ENCODE data around the gene RIPOR3.
"Not testable (repeated sequence)": the region's sequence is repeated elsewhere in the genome, so short reads cannot be mapped to it uniquely, and the experiment has no call there.

Gene RIPOR3

DNA sequence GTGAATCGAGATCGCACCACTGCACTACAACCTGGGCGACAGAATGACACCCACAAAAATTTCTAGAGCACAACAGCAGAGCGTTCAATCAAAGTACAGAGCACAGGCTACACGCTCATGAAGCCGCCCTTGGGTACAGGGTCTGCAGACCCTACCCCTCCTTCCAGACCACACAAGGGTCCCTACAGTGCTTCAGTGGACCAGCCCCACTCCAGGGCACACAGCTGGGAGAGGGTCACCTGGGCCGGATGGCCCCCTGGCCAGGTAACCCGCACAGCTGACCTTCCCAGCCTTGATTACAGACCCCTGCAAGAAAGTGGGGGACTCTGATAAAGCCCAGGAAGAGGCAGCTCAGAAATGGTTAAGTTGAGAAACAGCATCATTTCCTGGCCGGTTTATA, 63.6 kb downstream of the RIPOR3 start:
- no peaks in the 10 kb centered on the region for H3K36me3 ChIP-seq (ENCODE audit: control insufficient read depth, insufficient read depth, low read length)
- H3K9ac ChIP-seq (ENCODE audit: low read length): no peak overlapping the region

DNA sequence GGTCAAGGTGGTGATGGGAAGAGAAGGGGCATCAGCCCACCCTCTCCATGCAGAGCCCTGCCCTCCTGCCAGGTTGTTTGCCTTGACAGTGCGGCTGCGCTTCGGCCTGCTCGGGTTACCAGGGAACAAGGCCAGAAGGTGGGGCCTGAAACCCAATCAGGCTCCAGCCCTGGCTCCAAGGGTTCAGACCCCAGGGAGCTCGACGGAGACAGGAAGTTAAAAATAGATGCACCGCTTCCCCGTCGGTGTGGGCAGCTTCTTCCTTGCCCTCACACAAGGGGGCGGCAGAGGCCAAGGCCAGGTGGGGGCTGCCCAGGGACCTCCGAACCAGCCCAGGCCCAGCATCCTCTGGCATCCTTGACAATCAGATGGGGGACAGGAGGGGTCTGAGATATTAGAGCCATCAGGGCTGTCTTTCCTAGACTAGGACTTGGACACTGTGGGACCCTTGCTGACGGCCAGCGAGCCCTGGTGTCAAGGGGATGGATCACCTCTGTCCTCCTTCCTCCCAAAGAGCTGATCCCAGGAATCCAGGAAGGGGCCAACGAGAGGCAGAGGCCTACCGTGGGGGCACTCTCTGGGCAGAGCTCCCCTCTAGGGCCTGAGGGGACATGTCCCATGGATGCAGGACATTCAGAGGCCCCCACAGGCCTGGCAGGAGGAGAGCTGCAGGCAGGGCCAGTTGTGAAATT, 65.2 kb downstream of the RIPOR3 start:
- Histone ChIP-seq H3K27me3 (ENCODE audit: control insufficient read depth, insufficient read depth, low read length) (no peaks in the 10 kb centered on the region), H3K36me3 (ENCODE audit: control insufficient read depth, insufficient read depth, low read length) (no peaks in the 10 kb centered on the region), H3K4me1 (ENCODE audit: control insufficient read depth, insufficient read depth, low read length) (peaks cover 6% of the 10 kb centered on the region), H3K4me3 (ENCODE audit: low read length) (no peak overlapping the region), H3K9ac (ENCODE audit: low read length) (no peak overlapping the region), H3K9me3 (ENCODE audit: control insufficient read depth, low read length) (no peaks in the 10 kb centered on the region)

More for the DNA sequence above, 63.6 kb downstream of the RIPOR3 start:
- Histone ChIP-seq H3K4me3 (ENCODE audit: low read length) (no peak overlapping the region), H3K9me3 (ENCODE audit: control insufficient read depth, low read length) (no peaks in the 10 kb centered on the region), H3K4me1 (ENCODE audit: control insufficient read depth, insufficient read depth, low read length) (peaks cover 6% of the 10 kb centered on the region), H3K27me3 (ENCODE audit: control insufficient read depth, insufficient read depth, low read length) (no peaks in the 10 kb centered on the region)

DNA sequence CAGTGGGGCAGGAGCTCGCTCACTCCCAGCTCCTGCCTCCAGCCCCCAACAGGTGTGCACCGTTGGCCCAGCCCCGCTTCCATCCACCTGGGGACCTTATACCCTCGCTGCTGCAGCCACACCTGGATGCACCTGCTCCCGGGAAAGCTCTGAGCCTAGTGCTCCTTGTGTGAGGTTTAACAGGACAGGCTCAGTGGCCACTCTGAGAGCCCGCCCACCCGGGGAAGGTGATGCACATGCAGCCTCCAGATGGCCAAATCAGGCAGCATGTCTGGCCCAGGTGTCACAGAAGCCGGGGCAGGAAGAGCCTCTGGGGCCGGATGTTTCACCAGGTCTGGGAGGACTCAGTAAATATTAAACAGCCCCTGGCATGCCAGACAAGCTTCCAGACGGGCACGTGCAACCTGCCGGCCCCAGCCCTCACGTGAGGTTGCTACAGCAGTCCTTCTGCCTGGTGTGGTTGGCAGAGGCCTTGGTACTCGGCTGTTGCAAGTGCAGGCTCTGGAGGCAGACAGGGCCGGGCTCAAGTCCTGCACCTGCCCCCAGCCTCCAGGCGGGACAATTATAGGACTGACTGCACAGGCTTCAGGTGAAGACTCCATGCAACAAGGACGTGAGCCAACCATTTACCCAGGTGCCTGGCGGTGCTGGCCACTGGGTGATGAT, 66.9 kb downstream of the RIPOR3 start:
- Histone ChIP-seq H3K9ac (ENCODE audit: low read length) (no peak overlapping the region), H3K9me3 (ENCODE audit: control insufficient read depth, low read length) (no peaks in the 10 kb centered on the region), H3K4me3 (ENCODE audit: low read length) (no peak overlapping the region), H3K36me3 (ENCODE audit: control insufficient read depth, insufficient read depth, low read length) (no peaks in the 10 kb centered on the region), H3K27me3 (ENCODE audit: control insufficient read depth, insufficient read depth, low read length) (no peaks in the 10 kb centered on the region), H3K4me1 (ENCODE audit: control insufficient read depth, insufficient read depth, low read length) (peaks cover 6% of the 10 kb centered on the region)

DNA sequence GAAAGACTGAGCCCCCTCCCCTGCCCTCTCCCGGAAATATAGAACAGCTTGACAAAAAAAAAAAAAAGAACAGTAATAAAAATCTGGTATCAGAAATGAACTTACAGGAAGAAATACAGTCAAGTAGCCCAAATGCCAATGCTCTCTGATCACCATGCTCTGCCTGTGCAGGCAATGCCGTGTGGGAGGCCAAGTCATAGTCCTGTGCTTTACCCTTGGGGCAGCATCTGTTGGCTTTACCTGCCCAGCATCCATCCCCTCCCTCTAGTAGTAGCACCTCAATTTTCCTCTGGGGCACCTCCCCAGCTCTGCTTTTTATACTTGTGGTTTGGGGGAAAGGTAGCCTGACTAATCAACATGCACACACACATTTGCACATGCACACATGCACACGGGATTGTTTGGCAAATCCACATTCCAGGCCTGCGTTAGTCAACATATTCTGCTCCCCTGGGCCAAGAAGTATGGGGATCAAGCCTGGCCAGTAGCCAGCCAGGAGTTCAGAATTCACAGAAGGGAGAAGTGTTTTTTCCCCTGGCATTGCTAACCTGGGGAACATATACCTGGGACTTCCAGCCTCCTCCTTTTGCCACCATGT, 70.2 kb downstream of the RIPOR3 start:
- Histone ChIP-seq H3K4me1 (ENCODE audit: control insufficient read depth, insufficient read depth, low read length) (peaks cover 4% of the 10 kb centered on the region), H3K36me3 (ENCODE audit: control insufficient read depth, insufficient read depth, low read length) (no peaks in the 10 kb centered on the region), H3K9ac (ENCODE audit: low read length) (no peak overlapping the region), H3K9me3 (ENCODE audit: control insufficient read depth, low read length) (no peaks in the 10 kb centered on the region), H3K4me3 (ENCODE audit: low read length) (no peak overlapping the region), H3K27me3 (ENCODE audit: control insufficient read depth, insufficient read depth, low read length) (no peaks in the 10 kb centered on the region)

DNA sequence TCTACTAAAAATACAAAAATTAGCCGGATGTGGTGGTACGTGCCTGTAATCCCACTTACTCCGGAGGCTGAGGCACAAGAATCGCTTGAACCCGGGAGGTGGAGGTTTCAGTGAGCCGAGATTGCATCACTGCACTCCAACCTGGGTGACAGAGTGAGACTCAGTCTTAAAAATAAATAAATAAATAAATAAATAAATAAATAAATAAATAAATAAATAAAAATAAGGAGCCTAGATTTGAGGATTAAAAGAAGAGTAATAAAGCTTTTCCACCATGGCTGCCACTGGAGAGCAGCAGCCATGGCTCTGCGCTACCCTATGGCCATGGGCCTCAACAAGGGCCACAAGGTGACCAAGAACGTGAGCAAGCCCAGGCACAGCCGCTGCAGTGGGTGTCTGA, 70.9 kb downstream of the RIPOR3 start:
- not testable (repeated sequence) for H3K9me3 ChIP-seq (ENCODE audit: control insufficient read depth, low read length); H3K36me3 ChIP-seq (ENCODE audit: control insufficient read depth, insufficient read depth, low read length); H3K4me3 ChIP-seq (ENCODE audit: low read length); H3K4me1 ChIP-seq (ENCODE audit: control insufficient read depth, insufficient read depth, low read length); H3K27me3 ChIP-seq (ENCODE audit: control insufficient read depth, insufficient read depth, low read length); H3K9ac ChIP-seq (ENCODE audit: low read length)

DNA sequence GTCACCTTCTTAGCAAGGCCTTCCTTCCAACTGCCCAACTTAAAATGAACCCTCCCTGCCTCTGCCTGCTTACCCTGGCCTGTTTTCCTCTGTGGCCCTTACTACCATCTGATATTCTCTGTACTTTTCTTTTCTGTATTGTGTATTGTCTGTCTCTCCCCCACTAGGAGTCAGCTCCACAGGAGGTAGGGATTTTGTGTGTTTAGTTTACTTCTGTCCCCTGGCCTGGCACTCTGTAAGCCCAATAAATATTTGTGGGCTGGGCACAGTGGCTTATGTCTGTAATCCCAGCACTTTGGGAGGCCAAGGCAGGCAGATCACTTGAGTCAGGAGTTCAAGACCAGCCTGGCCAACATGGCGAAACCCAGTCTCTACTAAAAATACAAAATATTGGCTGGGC, 72.8 kb downstream of the RIPOR3 start:
- Histone ChIP-seq H3K4me1 (ENCODE audit: control insufficient read depth, insufficient read depth, low read length) (no peaks in the 10 kb centered on the region), H3K9me3 (ENCODE audit: control insufficient read depth, low read length) (no peaks in the 10 kb centered on the region), H3K9ac (ENCODE audit: low read length) (no peak overlapping the region), H3K27me3 (ENCODE audit: control insufficient read depth, insufficient read depth, low read length) (no peaks in the 10 kb centered on the region), H3K4me3 (ENCODE audit: low read length) (no peak overlapping the region), H3K36me3 (ENCODE audit: control insufficient read depth, insufficient read depth, low read length) (no peaks in the 10 kb centered on the region)

DNA sequence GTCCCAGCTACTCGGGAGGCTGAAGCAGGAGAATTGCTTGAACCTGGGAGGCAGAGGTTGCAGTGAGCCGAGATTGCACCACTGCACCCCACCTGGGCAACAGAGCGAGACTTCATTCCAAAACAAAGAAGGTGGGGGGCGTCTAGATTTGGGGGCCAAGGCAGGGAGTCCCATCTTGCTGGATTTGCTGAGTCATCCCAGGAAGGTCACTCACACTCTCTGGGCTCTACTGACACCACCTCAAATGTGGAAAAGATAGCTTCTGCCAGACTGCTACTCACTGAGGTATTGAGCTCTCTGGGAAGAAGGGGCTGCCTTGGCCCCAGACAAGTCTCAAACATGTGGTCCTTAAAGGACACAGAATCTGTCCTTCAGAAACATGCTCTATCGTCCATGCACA, 74.3 kb downstream of the RIPOR3 start:
- Histone ChIP-seq H3K9me3 (ENCODE audit: control insufficient read depth, low read length) (no peaks in the 10 kb centered on the region), H3K36me3 (ENCODE audit: control insufficient read depth, insufficient read depth, low read length) (no peaks in the 10 kb centered on the region), H3K9ac (ENCODE audit: low read length) (no peak overlapping the region), H3K27me3 (ENCODE audit: control insufficient read depth, insufficient read depth, low read length) (no peaks in the 10 kb centered on the region), H3K4me1 (ENCODE audit: control insufficient read depth, insufficient read depth, low read length) (no peaks in the 10 kb centered on the region), H3K4me3 (ENCODE audit: low read length) (no peak overlapping the region)

DNA sequence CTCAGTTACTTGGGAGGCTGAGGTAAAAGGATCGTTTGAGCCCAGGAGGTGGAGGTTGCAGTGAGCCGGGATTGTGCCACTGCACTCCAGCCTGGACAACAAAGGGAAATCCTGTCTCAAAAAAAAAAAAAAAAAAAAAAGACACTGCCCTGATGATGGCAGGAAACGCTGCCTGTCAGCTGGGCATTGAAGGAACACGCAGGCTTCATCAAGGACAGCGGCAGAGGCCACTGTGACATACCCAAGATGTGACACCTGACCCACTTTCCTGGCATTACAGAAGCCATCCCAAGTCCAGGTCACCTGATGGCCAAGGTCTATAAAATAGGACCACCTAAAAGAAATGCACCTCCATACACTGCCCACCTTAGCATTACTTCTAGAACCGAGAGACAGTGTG, 75.9 kb downstream of the RIPOR3 start:
- H3K9ac ChIP-seq (ENCODE audit: low read length): no peak overlapping the region
- no peaks in the 10 kb centered on the region for H3K36me3 ChIP-seq (ENCODE audit: control insufficient read depth, insufficient read depth, low read length)
- no peaks in the 10 kb centered on the region for H3K4me1 ChIP-seq (ENCODE audit: control insufficient read depth, insufficient read depth, low read length)
- H3K9me3 ChIP-seq (ENCODE audit: control insufficient read depth, low read length): no peaks in the 10 kb centered on the region
- H3K4me3 ChIP-seq (ENCODE audit: low read length): no peak overlapping the region
- no peaks in the 10 kb centered on the region for H3K27me3 ChIP-seq (ENCODE audit: control insufficient read depth, insufficient read depth, low read length)

DNA sequence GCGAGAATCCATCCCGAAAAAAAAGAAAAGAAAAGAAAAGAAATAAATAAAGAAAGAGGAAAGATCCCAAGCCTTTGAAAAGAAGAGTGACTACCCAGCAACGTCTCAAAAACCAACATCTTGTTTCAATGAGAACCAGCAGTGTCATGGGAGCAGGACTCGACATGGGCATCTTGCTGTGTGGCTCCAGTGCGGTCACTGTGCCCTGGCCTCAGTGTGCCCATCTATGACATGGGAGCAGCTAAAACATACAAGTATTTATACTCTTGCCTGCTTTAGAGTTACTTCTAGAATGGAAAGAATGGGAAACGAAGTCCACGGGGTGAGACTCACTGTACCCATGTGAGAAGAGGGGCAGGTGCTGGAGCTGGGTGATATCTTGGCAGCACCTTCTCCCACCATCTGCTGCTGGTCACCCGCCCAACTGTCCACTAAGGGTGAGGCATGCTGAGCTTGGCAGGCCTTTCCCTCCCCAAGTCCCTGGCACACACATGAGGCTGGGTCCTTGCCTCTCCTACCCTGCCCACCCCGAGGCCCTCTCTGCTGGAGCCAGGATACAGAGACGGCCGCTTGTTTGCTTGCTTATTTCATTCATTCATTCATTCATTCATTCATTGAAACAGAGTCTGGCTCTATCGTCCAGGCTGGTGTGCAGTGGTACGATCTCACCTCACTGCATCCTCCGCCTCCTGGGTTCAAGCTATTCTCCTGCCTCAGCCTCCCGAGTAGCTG, 77.7 kb downstream of the RIPOR3 start:
- Histone ChIP-seq H3K4me3 (ENCODE audit: low read length) (no peak overlapping the region), H3K36me3 (ENCODE audit: control insufficient read depth, insufficient read depth, low read length) (no peaks in the 10 kb centered on the region), H3K4me1 (ENCODE audit: control insufficient read depth, insufficient read depth, low read length) (no peaks in the 10 kb centered on the region), H3K9ac (ENCODE audit: low read length) (no peak overlapping the region), H3K9me3 (ENCODE audit: control insufficient read depth, low read length) (no peaks in the 10 kb centered on the region), H3K27me3 (ENCODE audit: control insufficient read depth, insufficient read depth, low read length) (no peaks in the 10 kb centered on the region)

DNA sequence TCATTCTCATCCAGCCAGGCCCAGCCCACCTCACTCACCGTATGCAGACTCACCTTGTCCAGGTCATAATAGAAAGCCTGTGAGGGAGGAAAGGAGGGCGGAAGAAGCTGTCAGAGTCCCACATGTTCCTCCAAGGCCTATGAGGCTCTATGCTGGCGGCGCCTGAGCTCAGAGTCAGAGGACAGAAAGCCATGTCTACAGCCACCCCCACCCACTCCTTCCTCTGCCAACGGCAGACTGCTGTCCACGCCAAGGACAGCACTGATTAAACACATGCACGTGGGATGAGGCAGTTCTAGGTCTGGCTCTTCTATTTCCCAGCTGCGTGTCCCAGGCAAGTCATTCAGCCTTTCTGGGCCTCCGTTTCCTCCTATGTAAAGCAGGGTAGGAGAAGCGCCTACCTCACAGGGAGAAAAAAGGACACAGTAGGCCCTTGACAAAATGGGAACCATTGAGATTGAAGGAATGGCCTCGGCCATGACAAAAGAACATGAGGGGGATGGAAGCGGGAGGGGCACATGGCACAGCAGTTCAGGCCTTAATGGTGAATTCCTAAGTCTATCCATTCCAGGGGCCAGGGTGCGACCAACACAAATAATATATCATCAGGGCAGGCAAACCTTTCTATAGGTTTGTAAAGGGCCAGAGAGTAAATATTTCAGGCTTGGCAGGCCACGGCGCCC, 80.1 kb downstream of the RIPOR3 start:
- Histone ChIP-seq H3K36me3 (ENCODE audit: control insufficient read depth, insufficient read depth, low read length) (no peaks in the 10 kb centered on the region), H3K4me3 (ENCODE audit: low read length) (no peak overlapping the region), H3K4me1 (ENCODE audit: control insufficient read depth, insufficient read depth, low read length) (no peaks in the 10 kb centered on the region), H3K9ac (ENCODE audit: low read length) (no peak overlapping the region), H3K27me3 (ENCODE audit: control insufficient read depth, insufficient read depth, low read length) (no peaks in the 10 kb centered on the region), H3K9me3 (ENCODE audit: control insufficient read depth, low read length) (no peaks in the 10 kb centered on the region)

DNA sequence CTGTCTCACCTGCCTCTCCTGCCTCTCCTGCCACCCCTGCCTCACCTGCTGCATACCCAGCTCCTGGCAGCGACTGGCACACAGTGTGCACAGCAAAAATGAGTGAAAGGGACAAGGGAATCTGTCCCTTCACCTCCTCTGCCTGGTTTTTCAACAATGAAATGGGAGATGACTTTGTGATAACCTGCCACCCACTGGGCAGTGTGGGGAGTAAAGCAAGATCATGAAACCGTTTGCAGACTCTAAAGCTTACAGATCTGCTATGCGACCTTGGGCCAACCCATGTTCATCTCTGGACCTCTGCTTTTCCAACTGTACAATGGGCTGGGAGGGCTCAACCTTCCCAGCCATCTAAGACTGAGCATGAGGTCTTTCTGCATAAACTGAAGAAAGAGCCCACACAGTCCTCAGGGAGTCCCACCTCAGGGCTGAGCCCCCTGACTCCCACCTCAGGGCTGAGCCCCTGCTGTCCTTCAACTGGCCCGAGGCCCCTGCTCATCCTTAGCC, 81.1 kb downstream of the RIPOR3 start:
- no peaks in the 10 kb centered on the region for H3K36me3 ChIP-seq (ENCODE audit: control insufficient read depth, insufficient read depth, low read length)
- no peaks in the 10 kb centered on the region for H3K27me3 ChIP-seq (ENCODE audit: control insufficient read depth, insufficient read depth, low read length)
- no peaks in the 10 kb centered on the region for H3K4me1 ChIP-seq (ENCODE audit: control insufficient read depth, insufficient read depth, low read length)
- H3K4me3 ChIP-seq (ENCODE audit: low read length): no peak overlapping the region
- H3K9ac ChIP-seq (ENCODE audit: low read length): no peak overlapping the region
- H3K9me3 ChIP-seq (ENCODE audit: control insufficient read depth, low read length): no peaks in the 10 kb centered on the region
